NCI-H2081 (cell line): Measurements from ENCODE around the gene SLC11A2.
"Not testable (repeated sequence)": the region's sequence is repeated elsewhere in the genome, so short reads cannot be mapped to it uniquely, and the experiment has no call there.

Experiments
- DNase-seq, 2 experiments: peaks; one replicate each; lab custom pipeline; 2025; lab: John Stamatoyannopoulos, UW

Gene SLC11A2

DNA sequence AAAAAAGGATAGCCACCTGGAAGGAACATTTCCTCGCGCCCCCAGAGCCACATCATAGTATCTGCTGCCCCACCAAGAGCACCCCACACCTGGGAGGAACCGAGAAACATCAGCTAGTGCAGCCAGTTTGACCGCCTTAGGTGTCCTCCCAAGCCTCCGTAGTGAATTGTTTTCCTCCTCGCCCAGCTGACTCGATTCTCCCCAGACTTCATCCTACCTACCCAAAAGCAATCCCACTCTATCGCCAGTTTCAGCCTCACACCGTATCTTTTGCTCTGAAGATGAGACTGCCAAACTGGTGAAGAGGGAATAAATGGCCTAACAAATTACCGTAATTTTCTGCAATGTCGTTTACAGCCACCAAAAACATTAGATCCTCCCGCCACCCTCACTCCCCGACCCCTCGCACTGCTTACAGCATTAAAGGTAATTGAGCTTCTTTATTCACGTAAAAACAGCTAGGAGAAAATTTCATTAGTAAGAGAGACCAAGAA is 1.2 kb upstream of the SLC11A2 start:
- no peak for DNase-seq

DNA sequence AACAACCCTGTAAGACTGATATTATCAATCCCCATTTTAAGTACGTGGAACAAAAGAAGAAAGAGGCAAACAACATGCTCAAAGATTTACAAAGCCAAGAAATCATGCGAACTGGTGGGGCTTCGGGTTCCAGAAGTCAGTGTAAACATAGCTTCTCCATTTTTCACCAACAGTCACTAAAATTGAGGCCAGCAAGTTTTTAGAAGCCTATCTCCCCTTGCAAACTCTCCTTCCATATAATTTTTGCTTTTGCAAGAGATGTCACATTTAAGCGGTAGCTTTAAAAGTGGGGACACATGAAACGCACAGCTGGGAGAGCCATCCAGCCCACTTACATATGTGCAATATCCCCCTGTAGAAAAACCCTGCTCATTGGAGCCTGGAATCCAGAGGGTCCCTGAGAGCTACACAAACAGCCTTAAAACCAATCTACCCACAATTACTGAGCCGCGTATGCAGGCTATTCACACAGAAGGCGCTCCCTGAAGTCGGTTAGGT is 797 bp downstream of the SLC11A2 start:
- no peak for DNase-seq

DNA sequence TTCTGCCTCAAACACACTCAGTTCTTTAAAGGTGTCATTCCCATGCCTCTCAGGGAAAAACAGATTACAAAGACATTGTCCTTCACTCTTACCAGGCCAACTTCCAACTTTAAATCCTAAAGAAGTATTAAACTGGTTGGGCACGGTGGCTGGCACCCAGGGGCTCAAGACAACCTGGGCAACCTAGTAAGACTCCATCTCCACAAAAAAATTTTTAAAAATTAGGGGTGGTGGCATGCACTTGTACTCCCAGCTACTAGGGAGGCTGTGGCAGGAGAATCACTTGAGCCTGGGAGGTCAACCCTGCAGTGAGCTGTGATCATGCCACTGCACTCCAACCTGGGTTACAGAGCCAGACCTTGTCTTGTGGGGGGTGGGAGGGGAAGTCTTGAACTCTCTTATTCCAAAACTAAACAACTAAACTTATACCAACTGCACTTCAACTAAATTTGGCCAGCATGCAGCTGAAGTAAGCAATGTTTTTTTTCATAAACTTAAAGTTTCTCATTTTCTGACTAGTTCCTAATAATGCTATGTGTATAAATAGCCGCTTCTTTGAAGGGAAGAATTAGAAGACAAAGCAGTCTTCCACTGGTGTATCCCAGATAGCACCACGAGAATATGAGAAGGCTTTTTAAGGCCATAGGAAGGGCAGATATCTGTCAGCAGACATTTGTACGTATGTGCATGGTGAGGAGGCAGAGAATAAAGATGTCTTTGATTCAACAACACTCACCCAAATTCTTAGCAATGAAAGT is 2.4 kb downstream of the SLC11A2 start:
- no peak for DNase-seq

DNA sequence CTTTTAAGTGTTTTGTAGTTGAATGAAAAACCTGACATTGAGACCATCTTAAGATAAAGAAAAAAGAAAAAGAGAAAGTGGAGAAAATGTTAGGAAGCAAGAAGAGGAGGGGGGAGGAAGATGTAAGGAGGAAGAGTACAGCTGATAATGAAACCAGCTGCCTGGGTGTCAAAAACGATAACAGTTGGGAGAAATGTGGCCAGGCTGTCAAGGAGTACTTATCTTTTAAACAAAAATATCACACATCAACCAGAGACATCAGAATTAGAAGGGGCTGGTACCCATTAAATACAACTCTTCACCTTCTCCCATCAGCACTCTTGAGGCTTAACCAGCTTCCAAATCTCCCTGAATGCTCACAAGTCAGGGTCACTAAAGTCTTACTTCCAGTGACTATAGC is 4.5 kb downstream of the SLC11A2 start:
- DNase-seq, result no peak

DNA sequence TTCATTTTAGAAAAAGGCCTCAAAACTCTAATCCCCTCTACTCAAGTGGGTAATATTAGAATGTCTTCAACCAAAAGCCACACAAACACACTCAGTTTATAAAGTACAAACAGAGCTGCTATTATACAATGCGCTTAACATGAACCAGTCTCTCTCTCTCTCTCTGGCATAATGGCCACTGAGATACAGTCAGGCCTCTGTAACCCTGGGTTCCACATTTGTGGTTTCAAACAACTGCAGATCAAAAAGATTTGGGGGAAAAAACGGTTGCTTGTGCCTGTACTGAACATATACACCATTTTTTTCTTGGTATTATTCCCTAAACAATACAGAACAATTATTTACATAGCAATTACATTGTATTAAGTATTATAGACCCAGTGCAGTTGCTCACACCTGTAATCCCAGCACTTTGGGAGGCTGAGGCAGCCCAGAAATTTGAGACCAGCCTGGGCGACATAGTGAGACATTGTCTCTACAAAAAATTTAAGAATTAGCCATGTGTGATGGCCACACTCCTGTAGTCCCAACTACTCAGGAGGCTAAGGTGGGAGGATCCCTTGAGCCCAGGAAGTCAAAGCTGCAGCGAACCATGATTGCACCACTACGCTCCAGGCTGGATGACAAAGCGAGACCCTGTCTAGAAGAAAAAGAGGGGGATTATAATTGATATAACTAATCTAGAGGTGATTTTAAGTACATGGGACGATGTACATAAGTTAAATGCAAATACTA is 5.6 kb downstream of the SLC11A2 start:
- peak in 1 of 2 experiments; percentile 48 for DNase-seq

DNA sequence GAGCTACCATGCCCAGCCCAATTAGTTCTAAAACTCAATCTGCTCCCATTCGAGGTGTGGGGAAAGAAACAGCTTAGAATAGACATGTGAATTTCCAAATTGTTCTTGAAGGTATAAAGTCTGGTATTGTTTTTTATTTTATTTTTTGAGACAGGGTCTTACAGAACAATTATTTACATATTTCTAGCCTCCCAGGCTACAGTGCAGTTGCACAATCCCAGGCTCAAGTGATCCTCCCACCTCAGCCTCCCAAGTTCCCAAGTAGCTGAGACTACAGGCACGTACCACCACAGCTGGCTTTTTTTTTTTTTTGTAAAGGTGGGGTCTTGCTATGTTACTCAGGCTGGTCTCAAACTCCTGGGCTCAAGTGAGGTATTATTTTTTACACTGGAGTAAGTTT is 6.3 kb downstream of the SLC11A2 start:
- DNase-seq, result no peak

DNA sequence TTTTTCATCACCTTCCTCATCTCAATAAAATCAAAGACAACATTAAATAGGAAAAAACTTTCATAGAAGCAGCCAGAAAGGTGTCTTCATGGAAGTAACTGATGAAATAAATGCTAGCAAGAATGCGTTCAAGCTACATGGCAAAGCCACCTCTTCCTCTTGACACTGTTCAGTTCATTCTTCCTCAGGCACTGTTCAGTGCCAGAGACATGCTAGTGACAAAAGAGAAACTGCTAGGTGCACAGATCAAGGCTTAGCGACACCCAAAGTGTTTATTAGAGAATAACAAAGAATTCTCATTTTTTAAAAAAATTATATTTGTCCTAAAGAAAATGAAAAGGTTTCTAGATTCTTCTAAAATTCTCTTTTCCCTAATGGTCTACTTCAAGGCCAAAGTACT is 7.2 kb downstream of the SLC11A2 start:
- DNase-seq, result no peak

DNA sequence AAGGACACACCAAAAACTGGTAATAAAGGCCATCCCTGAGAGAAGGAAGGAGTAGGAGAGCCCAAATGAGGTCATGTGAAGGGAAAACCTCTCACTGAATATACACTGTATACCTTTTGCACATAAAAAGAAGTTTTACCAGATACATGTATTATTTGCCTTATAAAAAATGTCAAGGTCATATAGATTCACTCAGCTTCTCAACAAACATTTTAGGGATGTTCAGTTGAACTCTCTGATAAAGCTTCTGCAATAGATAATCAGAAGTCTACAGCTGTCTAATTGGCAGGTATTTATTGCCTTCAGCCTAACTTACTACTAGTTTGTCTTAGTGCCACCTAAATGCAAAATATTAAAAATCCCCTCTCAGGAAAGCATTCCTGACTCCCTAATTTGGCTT is 8.7 kb downstream of the SLC11A2 start:
- no peak for DNase-seq

DNA sequence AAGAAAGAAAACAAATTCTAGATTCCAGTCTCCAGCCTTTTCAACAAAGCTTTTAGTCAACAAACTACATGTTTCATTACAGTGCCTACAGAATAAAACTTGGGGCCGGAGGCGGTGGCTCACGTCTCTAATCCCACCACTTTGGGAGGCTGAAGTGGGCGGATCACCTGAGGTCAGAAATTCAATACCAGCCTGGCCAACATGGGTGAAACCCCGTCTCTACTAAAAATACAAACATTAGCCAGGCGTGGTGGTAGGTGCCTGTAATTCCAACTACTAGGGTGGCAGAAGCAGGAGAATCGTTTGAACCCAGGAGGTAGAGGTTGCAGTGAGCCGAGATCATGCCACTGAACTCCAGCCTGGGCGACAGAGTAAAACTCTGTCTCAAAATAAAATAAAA is 11.7 kb downstream of the SLC11A2 start:
- DNase-seq, result not testable (repeated sequence)

DNA sequence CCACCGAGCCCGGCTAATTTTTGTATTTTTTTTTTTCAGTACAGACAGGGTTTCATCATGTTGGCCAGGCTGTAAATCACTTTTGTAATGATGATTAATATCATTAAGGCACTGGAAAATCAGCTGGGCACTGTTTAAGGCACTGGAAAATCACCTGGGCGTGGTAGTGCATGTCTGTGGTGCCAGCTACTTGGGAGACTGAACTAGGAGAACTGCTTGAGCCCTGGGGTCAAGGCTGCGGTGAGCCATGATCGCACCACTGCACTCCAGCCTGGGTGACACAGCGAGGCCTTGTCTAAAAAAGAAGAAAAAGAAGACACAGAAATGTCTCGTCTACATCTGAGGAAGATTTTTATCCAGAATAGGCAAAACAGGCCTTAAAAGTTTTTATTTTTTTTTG is 12.7 kb downstream of the SLC11A2 start:
- DNase-seq, result no peak

DNA sequence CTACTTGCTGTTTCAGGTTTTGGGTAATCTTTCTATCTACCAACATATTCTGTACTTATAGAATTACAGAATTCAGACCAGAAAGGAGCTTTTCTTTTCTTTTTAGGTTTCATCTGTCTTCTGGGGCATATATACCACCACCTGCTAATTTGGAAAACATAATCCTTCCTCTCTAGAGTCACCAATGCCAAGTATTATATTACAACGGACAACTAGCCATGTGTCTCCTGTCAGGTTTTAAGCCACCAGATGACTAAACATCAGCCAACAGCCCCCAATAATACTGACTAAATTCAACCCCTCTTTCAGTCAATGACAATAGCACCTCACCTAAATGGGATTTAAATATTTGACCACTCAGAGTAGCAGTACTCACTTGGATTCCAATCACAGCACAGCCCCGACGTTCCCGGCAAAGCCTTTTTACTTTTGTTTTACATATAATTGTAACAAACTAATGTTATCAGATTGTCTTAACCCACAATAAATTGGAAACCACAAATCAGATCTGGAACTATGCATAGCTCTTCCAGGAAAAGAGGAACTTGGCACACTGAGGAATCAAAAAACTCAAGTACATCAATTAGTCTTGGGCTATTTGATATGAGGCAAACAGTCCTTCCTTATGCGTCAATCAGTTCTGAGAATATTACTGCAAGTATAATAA is 13.5 kb downstream of the SLC11A2 start:
- DNase-seq, result no peak

DNA sequence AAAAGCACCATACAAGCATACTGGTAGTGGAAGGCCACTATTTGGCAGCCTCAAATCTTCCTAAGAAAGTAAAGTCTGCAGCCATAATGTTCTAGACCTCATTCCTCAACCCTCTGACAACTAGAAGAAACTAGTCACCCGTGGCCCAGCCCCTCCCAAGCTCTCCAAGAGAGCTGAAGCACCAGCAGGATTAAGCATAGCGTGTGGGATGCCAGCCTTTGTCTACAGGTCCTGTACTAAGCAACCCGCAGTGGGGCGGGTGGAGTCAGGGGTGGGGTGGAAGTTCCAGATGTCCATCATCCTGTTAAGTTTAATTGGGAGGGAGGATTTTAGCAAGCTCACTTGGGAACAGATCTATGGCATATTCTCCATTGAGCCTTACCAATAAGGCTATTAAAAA is 14.2 kb downstream of the SLC11A2 start:
- no peak for DNase-seq

DNA sequence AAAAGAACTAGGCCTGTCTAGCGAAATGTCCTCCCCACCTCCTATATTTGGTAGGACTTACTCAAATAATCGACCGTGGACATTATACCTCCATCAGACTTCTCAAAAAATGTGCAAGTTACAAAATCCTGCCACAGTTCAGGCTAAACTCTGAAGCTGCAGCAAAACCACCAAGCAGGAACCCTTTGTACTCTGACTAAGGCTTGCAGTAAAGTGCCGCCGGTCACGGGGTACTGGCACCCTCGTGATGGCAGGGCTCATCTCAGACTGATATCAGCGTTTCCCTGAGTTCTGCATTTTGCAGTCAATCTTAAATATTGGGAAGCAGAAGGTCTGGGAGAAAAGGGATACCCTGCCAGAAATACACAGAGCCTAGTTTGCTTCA is 17.1 kb downstream of the SLC11A2 start:
- DNase-seq, result no peak

DNA sequence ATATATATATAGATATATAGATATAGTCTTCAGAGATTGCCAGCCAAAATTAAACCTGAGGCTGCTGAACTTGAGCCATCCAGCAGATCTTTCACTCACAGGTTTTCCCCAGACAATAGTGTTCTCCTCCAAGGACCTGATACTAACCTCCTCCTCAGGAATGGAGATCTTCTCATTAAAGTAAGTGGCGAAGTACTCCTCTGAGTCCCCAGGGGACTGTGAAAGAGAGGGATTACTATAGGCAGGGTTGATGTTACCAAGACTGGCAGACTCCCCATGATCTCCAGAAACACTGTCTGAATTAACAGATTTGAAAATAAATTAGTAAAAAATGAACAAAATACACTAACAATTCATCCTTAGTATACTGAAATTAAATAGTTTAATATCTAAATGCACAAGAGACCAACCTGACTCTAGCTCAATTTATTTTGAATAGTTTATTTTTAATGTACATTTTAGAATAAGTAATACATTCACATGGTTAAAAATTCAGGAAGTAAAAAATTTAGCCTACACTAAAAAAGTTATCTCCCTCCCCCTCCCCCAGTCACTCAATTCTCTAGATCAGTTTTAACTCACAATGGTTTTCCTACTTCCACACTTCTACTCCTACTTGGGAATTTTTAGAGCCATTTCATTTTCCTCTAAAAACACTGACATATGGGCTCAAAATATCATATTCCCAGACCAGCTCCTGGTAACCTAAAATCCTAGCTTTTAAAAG is 17.7 kb downstream of the SLC11A2 start:
- DNase-seq, result no peak

DNA sequence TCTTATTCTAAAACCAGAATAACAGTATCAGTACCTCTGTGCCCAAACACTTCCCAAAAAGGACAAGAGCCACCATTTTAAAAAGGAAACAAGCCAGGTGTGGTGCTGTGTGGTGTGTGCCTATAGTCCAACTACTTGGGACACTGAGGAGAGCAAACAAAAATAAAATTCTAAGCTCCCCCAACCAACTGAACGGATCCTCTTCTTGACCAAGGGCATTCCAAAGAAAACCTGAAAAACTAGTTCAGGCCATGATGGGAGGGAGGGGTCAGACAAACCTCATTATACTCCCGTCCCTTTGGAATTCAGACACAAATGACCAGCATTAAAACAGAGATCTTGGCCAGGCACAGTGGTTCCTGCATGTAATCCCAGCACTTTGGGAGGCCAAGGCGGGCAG is 20.5 kb downstream of the SLC11A2 start:
- DNase-seq, result no peak

DNA sequence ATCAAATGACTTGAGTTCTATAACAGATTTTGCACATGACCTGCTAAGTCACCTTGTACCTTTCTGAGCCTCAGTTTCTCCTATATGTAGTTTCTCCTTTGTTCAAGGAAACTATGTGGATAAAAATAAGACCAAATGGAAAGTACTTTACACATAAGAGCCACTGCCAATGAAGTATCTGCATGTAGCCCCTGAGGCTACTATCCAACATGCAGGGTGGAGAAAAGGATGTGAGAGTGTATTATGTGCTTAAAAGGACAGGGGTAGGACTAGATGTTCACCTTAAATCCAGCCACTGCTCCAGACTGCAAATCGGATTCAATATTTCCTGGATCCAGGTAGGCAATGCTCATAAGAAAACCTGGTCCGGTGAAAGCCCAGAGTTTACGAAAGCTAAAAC is 21.2 kb downstream of the SLC11A2 start:
- no peak for DNase-seq

DNA sequence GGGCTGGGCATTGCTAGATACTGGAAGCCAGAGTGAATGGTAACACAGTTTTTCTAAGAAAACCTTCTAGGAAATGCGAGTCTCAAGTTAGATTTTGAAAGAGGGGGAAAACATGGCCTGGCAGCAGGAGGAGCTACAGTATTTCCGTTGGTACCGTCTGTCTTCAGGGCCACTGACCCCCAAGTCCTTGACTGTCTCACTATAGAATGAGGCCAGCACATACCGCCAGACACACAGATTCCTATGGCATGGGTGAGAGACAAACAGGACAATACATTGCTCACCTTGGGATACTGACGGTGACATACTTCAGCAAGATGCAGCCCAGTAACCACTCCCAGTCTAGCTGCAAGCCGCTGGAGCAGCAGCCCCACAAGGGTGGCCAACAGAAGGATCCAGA is 21.7 kb downstream of the SLC11A2 start:
- DNase-seq, result no peak

DNA sequence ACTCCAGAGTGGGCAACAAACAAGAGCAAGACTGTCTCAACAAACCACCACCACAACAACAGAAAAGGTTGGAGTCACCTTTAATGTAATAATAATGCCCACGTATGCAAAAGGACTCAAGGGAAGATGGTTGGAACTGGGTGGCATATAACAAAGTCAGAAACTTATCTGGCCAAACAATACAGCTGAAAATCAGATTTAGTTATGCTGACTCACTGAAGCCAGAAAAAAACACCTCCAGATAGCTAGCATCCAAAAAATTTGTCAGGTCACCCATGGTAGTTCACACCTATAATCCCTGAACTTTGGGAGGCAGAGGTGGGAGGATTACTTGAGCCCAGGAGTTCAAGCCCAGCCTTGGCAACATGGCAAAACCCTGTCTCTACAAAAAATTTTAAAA is 24.4 kb downstream of the SLC11A2 start:
- DNase-seq, result no peak

DNA sequence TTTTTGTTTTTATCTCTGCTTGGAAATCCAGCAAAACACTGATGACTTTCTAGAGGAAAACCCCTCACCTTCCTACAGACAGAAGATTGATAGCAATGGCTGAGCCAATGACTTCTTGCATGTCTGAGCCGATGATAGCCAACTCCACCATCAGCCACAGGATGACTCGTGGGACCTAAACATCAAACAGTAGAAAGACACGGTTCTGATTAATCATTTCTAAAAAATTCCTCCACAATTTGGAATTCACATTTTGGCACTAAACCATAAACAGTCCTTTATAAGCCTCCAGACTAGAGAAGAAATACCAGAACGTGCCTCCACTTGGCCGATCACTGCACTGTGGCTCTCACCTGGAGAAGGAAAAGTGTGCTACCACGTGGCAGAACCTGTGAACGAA is 25.9 kb downstream of the SLC11A2 start:
- DNase-seq, result no peak

DNA sequence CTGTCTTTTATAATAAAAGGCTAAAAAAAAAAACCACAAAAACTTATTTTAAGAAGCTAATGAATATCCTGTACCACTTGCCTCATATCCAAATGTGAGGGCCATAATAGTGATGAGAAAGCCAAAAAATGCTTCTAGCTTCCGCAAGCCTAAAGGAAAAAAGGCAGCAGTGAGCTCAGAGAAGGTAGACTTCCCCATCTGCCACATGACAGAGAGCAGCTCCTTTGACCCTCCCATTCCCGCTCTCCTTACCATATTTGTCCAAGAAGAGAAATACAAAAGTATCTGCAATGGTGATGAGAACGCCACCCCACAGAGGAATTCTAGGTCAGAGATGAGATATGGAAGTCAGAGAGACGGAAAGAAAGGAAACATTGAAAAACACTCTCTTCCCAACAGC is 27.1 kb downstream of the SLC11A2 start:
- DNase-seq, result no peak

DNA sequence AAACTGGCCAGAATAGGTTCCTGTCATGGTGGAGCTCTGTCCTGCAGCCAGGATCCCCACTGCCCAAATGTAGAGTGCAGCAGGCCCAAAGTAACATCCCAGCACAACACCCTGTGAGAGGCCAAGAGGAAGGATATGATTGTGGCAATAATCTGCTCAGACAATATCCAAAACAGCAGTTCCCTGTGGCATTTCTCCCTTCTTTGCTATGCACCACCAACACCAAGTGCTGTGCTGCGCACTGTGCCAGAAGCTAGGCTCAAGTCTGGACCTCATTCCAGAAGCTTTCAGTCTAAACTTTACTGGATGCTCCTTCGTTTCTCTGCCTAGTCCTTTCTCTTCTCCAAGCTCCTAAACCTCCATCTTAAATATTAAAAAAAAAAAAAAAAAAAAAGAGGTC is 33.4 kb downstream of the SLC11A2 start:
- no peak for DNase-seq

DNA sequence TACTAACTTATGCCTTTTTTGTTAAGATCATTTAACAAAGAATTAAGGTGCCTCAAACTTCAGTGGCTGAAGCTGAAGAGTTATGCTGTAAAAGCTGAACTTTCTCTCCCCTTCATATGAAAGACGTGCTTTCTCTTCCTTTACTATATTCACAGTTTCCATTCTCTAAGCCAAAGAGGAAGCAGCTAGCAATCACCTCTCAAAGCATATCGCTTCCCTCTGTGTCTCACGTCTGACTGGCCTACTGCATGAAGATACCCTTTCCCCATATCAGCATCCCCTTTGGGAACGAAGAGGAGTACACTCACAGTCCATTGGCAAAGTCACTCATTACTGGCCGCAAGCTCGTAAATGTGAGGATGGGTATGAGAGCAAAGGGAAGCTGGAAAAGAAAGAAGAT is 34.9 kb downstream of the SLC11A2 start:
- DNase-seq, result no peak
